ENCODE results near the gene MPC1.

The MPC1 gene

GRCh38 chr6:166334878-166335277 is 47.9 kb downstream of the MPC1 start:
- H3K27ac ChIP-seq (ENCODE audit: low read depth, low read length, severe bottlenecking): no peak overlapping the region
- no peaks in the 10 kb centered on the region for H3K9me3 ChIP-seq (ENCODE audit: control insufficient read depth, low read length)
- peaks cover 38% of the 10 kb centered on the region for H3K36me3 ChIP-seq (ENCODE audit: control insufficient read depth, insufficient read depth, low read length)
- H3K4me3 ChIP-seq (ENCODE audit: extremely low read depth, insufficient read depth, low read length, poor library complexity, severe bottlenecking): no peak overlapping the region
- peaks cover 4% of the 10 kb centered on the region for H3K4me1 ChIP-seq (ENCODE audit: control insufficient read depth, insufficient read depth, low read length, poor library complexity, severe bottlenecking)
- 97 to 98% methylated on average over 5 to 6 of the region's 8 CpGs for WGBS, 2 experiments (ENCODE audit: insufficient coverage in 2 of 2)

DNA sequence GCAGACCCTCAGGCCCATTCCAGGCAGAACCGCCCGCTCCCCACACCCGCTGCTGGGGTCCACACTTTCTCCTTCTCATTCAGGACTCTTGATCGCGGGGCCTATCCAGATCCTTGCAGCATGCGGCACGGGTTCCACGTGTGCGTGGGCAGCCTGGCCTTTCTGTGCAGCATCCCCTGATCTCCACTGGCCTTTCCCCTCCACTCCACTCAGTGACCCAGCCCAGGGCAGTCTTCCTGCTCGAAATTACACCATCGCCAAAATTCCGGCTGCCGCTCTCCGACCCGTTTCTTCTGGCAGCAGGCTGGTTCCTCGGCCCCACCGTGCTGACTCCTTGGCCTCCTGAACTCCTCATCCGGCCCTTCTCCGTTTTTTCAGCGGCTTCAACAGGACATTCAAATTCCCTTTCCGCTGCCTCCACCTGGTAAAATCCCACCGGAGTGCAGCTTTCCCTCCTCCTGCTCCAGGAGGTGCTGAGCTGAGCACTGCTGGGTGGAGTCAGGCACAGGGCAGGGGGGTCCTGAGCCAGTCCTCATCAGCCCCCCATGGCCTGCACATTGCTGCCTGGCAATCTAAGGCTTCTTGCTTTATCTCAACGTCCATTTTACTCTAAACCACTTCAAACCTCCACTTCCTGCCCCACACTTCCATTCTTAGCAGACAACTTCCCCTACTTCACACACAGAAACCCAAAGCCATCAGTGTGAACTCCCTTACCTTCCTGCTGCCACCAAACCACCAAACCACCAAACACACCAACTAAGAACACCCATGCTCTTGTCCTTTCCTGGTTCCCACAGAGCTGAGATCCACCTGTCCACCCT is 49.4 kb downstream of the MPC1 start:
- Histone ChIP-seq H3K36me3 (ENCODE audit: control insufficient read depth, insufficient read depth, low read length) (peaks cover 40% of the 10 kb centered on the region), H3K27ac (ENCODE audit: low read depth, low read length, severe bottlenecking) (no peak overlapping the region), H3K4me3 (ENCODE audit: extremely low read depth, insufficient read depth, low read length, poor library complexity, severe bottlenecking) (no peak overlapping the region), H3K9me3 (ENCODE audit: control insufficient read depth, low read length) (no peaks in the 10 kb centered on the region), H3K4me1 (ENCODE audit: control insufficient read depth, insufficient read depth, low read length, poor library complexity, severe bottlenecking) (peaks cover under 1% of the 10 kb centered on the region)
- 91 to 93% methylated on average over 18 to 23 of the region's 23 CpGs for WGBS, 2 experiments (ENCODE audit: insufficient coverage in 2 of 2)

DNA sequence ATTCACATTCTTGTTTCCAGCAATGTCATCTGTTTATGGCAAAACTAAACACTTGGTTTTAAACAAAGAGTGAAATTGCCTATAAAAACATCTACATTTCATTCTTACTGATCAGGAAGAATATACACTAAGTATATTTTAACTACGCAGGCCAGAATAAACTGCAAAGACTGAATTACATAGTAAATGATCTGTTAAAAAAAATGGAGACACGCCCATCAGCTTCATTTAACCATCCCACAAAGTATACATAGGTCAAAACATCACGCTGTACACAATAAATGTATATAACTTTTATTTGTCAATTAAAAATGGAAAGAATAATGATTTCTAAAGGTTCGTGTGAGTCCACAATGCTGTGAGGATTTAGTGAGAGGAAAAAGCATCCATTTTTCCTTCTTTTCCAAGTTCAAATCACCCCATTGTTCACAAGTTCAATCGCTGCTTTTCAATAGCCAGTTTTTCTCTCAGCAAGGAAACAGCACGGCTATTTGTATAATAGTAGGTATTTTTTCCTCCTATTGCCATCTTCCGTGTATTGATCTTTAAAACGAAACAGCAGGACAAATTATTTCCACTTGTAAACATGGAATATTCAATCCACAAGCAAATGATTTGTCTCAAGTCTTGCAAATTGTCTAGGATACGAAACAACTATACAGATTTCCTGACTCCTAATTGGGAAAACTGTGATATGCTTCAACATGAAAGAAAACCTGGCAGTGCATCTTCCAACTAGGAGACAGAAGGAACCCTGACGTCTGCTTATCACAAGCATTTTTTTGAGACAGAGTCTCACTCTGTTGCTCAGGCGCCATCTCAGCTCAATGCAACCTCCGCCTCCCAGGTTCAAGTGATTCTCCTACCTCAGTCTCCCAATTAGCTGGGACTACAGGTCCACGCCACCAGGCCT is 51.0 kb downstream of the MPC1 start:
- Histone ChIP-seq H3K36me3 (ENCODE audit: control insufficient read depth, insufficient read depth, low read length) (peaks cover 25% of the 10 kb centered on the region), H3K4me3 (ENCODE audit: extremely low read depth, insufficient read depth, low read length, poor library complexity, severe bottlenecking) (no peak overlapping the region), H3K27ac (ENCODE audit: low read depth, low read length, severe bottlenecking) (no peak overlapping the region), H3K9me3 (ENCODE audit: control insufficient read depth, low read length) (no peaks in the 10 kb centered on the region), H3K4me1 (ENCODE audit: control insufficient read depth, insufficient read depth, low read length, poor library complexity, severe bottlenecking) (no peaks in the 10 kb centered on the region)
- WGBS, 2 experiments (ENCODE audit: insufficient coverage in 2 of 2): 89 to 93% methylated on average over 5 to 6 of the region's 13 CpGs

GRCh38 chr6:166330612-166331011 is 52.1 kb downstream of the MPC1 start:
- H3K36me3 ChIP-seq (ENCODE audit: control insufficient read depth, insufficient read depth, low read length): peaks cover 33% of the 10 kb centered on the region
- 36 to 55% methylated on average over 4 to 9 of the region's 11 CpGs for WGBS, 2 experiments (ENCODE audit: insufficient coverage in 2 of 2)
- no peaks in the 10 kb centered on the region for H3K9me3 ChIP-seq (ENCODE audit: control insufficient read depth, low read length)
- no peak overlapping the region for H3K27ac ChIP-seq (ENCODE audit: low read depth, low read length, severe bottlenecking)
- H3K4me3 ChIP-seq (ENCODE audit: extremely low read depth, insufficient read depth, low read length, poor library complexity, severe bottlenecking): no peak overlapping the region
- H3K4me1 ChIP-seq (ENCODE audit: control insufficient read depth, insufficient read depth, low read length, poor library complexity, severe bottlenecking): no peaks in the 10 kb centered on the region

DNA sequence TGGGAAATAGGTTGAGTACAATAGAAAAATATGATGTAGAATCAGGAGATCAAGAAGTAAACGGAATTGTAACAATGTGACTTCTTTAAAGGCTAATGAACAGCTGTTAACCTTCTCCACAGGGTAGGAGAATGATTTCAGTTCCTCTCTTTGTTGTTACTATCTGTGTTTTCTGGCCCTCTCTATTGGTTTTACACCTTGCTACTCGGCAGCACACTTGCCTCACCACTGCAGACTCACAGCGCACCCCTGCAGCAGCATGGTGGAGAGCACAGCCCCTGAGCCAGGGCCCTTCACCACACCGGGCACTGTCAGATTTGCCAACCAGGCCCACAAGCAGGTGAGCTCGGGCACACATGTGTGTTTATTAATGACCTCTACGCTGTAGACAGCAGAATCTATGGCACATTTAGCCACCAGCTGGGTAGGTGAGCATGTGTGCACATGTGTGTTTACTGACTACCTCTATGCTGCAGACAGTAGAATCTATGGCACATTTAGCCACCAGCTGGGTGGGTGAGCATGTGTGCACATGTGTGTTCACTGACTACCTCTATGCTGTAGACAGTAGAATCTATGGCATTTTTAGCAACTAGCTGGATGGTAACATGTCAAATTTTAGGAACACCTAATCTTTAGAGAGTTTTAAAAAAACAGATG is 57.2 kb downstream of the MPC1 start:
- peaks cover 64% of the 10 kb centered on the region for H3K36me3 ChIP-seq (ENCODE audit: control insufficient read depth, insufficient read depth, low read length)
- no peaks in the 10 kb centered on the region for H3K4me1 ChIP-seq (ENCODE audit: control insufficient read depth, insufficient read depth, low read length, poor library complexity, severe bottlenecking)
- no peak overlapping the region for H3K4me3 ChIP-seq (ENCODE audit: extremely low read depth, insufficient read depth, low read length, poor library complexity, severe bottlenecking)
- H3K9me3 ChIP-seq (ENCODE audit: control insufficient read depth, low read length): no peaks in the 10 kb centered on the region
- WGBS, 2 experiments (ENCODE audit: insufficient coverage in 2 of 2): 92% methylated on average over 5 to 6 of the region's 6 CpGs
- H3K27ac ChIP-seq (ENCODE audit: low read depth, low read length, severe bottlenecking): no peak overlapping the region

DNA sequence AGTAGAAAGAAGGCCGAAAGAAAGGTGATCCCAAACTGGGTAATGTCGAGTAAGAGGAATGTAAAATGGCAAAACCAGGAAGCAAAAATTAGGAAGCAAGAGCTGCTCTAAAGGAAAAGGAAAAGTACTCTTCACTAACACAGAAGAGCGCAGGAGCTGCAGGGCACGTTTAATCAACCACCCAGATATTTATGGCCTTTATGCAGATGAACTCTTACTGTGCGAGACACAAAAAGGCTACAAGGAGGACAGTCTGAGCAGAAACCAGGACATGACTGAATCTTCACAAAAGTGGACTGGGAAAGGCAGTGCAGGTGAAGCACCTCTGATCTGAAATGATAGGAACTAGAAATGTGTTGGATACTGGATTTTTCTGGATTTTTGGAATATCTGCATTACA is 59.3 kb downstream of the MPC1 start:
- H3K27ac ChIP-seq (ENCODE audit: low read depth, low read length, severe bottlenecking): no peak overlapping the region
- peaks cover 61% of the 10 kb centered on the region for H3K36me3 ChIP-seq (ENCODE audit: control insufficient read depth, insufficient read depth, low read length)
- H3K4me1 ChIP-seq (ENCODE audit: control insufficient read depth, insufficient read depth, low read length, poor library complexity, severe bottlenecking): peaks cover 4% of the 10 kb centered on the region
- no peak overlapping the region for H3K4me3 ChIP-seq (ENCODE audit: extremely low read depth, insufficient read depth, low read length, poor library complexity, severe bottlenecking)
- WGBS, 2 experiments (ENCODE audit: insufficient coverage in 2 of 2): 90 to 94% methylated on average over 2 to 4 of the region's 5 CpGs
- H3K9me3 ChIP-seq (ENCODE audit: control insufficient read depth, low read length): no peaks in the 10 kb centered on the region

DNA sequence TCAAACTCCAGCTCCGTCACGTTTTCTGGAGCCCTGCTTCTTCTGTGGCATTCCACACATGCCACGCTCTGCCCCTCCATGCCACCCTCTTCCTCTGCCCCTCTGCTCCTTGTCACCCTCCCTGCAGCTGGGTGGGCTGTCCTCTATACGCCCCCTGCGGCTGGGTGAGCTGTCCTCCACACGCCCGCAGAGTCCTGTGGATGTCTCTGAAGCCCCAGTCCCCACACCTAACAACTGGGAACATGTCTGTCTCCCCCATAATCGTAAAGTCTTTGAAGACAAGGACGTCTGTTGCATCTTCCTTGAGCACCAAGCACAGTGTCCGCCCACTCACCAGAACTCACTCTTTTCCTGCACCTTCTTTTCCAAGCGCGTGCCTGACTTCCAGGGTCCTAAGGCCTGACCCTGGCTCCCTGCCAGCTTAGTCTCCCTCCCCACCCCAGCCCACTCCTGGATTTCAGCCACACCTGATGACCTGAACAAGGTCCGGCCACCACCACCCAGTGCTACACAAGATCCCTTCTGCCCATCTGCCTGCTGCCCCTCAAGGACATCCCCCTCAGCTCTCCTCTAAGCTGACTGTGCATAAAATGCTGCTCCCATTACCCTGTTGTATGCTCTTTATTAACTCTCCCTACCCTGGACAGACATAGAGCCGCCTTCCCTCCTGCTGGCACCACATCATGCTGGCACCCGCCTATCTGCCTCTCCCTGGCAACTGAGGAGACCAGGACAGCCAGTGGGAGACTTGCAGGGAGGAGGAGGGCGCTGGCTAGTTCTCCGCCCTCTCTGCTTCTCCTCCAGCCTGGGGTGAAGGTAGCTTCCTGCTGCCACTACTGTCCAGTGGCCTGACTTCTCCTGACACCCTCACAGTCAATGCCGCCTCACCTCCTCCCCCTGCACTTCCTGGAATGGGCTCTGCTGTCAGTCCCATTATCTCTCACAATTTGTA is 63.8 kb downstream of the MPC1 start:
- H3K36me3 ChIP-seq (ENCODE audit: control insufficient read depth, insufficient read depth, low read length): peaks cover 39% of the 10 kb centered on the region
- 84 to 94% methylated on average over 12 to 15 of the region's 18 CpGs for WGBS, 2 experiments (ENCODE audit: insufficient coverage in 2 of 2)
- H3K9me3 ChIP-seq (ENCODE audit: control insufficient read depth, low read length): no peaks in the 10 kb centered on the region
- H3K4me3 ChIP-seq (ENCODE audit: extremely low read depth, insufficient read depth, low read length, poor library complexity, severe bottlenecking): no peak overlapping the region
- H3K4me1 ChIP-seq (ENCODE audit: control insufficient read depth, insufficient read depth, low read length, poor library complexity, severe bottlenecking): peaks cover 4% of the 10 kb centered on the region
- no peak overlapping the region for H3K27ac ChIP-seq (ENCODE audit: low read depth, low read length, severe bottlenecking)

DNA sequence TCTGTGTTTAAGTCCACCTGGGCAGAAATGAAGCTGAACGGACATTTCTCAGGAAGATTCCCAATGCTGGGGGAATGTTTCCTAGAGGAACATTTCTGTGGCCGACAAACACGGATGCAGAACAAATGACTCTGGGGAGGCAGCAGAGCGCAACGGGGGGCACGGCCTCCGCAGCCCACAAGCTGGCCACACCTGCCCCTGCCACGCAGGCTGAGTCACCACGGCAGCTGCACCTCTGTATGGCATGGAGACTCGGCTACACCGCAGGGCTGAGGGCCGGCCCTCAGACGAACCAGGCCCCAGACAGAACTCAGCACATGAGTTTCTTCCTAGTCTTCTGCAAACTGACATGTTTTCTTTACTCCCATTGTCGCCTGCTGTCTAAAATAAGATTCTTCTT is 64.5 kb downstream of the MPC1 start:
- Histone ChIP-seq H3K36me3 (ENCODE audit: control insufficient read depth, insufficient read depth, low read length) (peaks cover 32% of the 10 kb centered on the region), H3K27ac (ENCODE audit: low read depth, low read length, severe bottlenecking) (peak overlapping the region; percentile 10), H3K4me3 (ENCODE audit: extremely low read depth, insufficient read depth, low read length, poor library complexity, severe bottlenecking) (no peak overlapping the region), H3K4me1 (ENCODE audit: control insufficient read depth, insufficient read depth, low read length, poor library complexity, severe bottlenecking) (peaks cover 4% of the 10 kb centered on the region), H3K9me3 (ENCODE audit: control insufficient read depth, low read length) (no peaks in the 10 kb centered on the region)
- WGBS, 2 experiments (ENCODE audit: insufficient coverage in 2 of 2): 90 to 92% methylated on average over 14 of the region's 14 CpGs

DNA sequence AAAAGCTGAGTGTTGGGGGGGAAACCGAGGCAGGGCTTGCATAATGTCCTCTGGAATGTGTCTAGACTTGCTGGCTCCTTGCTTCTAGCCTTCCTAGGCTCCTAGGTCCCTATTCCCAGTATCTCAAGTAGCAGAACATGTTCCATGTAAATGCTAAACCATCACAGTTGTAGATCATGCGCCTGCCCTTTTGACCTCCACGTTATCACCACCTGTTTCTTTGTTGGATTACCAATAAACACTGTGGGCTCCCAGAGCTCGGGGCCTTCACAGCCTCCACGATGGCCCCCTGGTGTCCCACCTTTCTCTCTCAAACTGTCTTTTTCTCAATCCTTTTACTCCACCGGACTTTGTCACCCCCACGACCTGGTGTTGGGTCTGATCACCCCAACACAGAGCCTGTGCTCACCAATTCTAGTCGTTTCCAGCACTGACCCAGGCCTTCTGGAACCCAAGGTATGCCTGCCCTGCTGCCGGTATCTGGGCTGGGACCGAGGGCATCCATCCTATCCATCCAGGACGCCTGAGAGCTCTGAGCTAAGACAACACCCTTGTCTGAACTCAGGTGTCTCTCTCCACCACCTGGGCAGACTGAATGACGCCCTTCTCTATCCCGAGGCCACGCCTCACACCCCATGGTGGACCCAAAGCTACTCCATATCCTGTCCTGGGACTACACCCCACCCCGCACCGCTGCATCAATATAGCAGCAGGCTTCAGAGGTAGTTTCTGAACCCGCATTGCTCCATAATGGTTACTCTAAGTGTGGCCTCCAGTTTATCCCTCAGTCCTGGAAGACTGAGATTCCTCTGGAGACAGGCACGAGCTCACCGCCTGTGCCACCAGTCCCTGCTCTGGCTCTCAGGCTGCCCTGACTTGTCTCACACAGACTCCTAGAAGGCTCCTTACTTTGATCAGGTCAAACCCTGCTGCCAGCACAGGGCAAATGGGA is 65.2 kb downstream of the MPC1 start:
- H3K4me1 ChIP-seq (ENCODE audit: control insufficient read depth, insufficient read depth, low read length, poor library complexity, severe bottlenecking): peaks cover 4% of the 10 kb centered on the region
- 90 to 95% methylated on average over 17 to 18 of the region's 19 CpGs for WGBS, 2 experiments (ENCODE audit: insufficient coverage in 2 of 2)

More for the DNA sequence above, 65.2 kb downstream of the MPC1 start:
- H3K27ac ChIP-seq (ENCODE audit: low read depth, low read length, severe bottlenecking): peak overlapping the region; percentile 10
- peaks cover 25% of the 10 kb centered on the region for H3K36me3 ChIP-seq (ENCODE audit: control insufficient read depth, insufficient read depth, low read length)
- no peak overlapping the region for H3K4me3 ChIP-seq (ENCODE audit: extremely low read depth, insufficient read depth, low read length, poor library complexity, severe bottlenecking)
- H3K9me3 ChIP-seq (ENCODE audit: control insufficient read depth, low read length): no peaks in the 10 kb centered on the region

Data from mesodermal cell (in vitro differentiated cells).